GM19240 (cell line): ENCODE measurements around the gene LYZ.

Experiments
- DNase-seq: peaks from one replicate; pipeline ENCODE4 v3.0.0; 2011; ENCODE audit warnings: low spot score; ENCODE audit not compliant: insufficient read length

LYZ gene

GRCh38 chr12:69383074-69383473 is 34.9 kb downstream of the LYZ start:
- no peak for DNase-seq

GRCh38 chr12:69385038-69385437 is 36.9 kb downstream of the LYZ start:
- DNase-seq: no peak

GRCh38 chr12:69386921-69387320 is 38.7 kb downstream of the LYZ start:
- DNase-seq: no peak

GRCh38 chr12:69388371-69388770 is 40.2 kb downstream of the LYZ start:
- DNase-seq: no peak

GRCh38 chr12:69389831-69390230 is 41.6 kb downstream of the LYZ start:
- no peak for DNase-seq

GRCh38 chr12:69392179-69392928 is 44.2 kb downstream of the LYZ start:
- DNase-seq: no peak

- no peak for DNase-seq
Observed at GRCh38 chr12:69396041-69396440, 47.9 kb downstream of the LYZ start.

GRCh38 chr12:69396963-69397362 is 48.8 kb downstream of the LYZ start:
- no peak for DNase-seq

- DNase-seq: no peak
Observed at GRCh38 chr12:69397978-69398377, 49.8 kb downstream of the LYZ start.

- DNase-seq: no peak
Observed at GRCh38 chr12:69401940-69402339, 53.8 kb downstream of the LYZ start.
